SK-N-SH (cell line): Measurements from ENCODE around the gene STAG2. TPM values are rescaled to one million over a fixed set of nuclear protein-coding genes. Genes with fewer than 3 reads are reported as not detected.

Experiments used
- CTCF ChIA-PET: fragments of 300-600, 350-600 bp; formaldehyde crosslinking; extraction: SDS; loops from one replicate; lab custom pipeline; 2021; lab: Yijun Ruan, JAX
- POLR2A ChIA-PET: fragments of 350-600 bp; sonication (Branson Sonifier 250); formaldehyde crosslinking; extraction: SDS; loops from one replicate; lab custom pipeline; 2020; ENCODE audit warnings: antibody characterized with exemption, inconsistent platforms; lab: Yijun Ruan, JAX
- DNase-seq: peaks from one replicate; pipeline ENCODE4 v3.0.0; 2012
- H2AFZ ChIP-seq: fragments of 200-600 bp; sonication (generic); 2 replicates; pipeline ENCODE4 v1.8.1; 2016; ENCODE audit warnings: antibody characterized with exemption, mild to moderate bottlenecking, low read depth
- H3F3A ChIP-seq: fragments of 200-600 bp; sonication (generic); replicated peaks from 2 replicates; pipeline ENCODE3; 2016; ENCODE audit warnings: antibody characterized with exemption, mild to moderate bottlenecking; ENCODE audit not compliant: insufficient read depth
- H3K27ac ChIP-seq, 2 experiments: fragments of 200-500 bp in 1 of 2; fragments of 200-600 bp in 1 of 2; sonication (Bioruptor generic) in 1 of 2; sonication (generic), shearing (Covaris generic) in 1 of 2; 2 replicates each; pipeline versions ENCODE4 v1.5.1 to v1.6.1; 2014 to 2016; ENCODE audit warnings: low read depth in 2 of 2, inconsistent platforms in 1 of 2, low read length in 1 of 2, mild to moderate bottlenecking in 1 of 2, mixed read lengths in 1 of 2
- H3K27me3 ChIP-seq: fragments of 200-600 bp; sonication (generic), shearing (Covaris generic); 2 replicates; pipeline ENCODE4 v1.6.1; 2016; ENCODE audit warnings: mixed run types; ENCODE audit not compliant: insufficient read depth
- H3K36me3 ChIP-seq, 2 experiments: fragments of 200-500 bp in 1 of 2; fragments of 200-600 bp in 1 of 2; sonication (Bioruptor generic) in 1 of 2; sonication (generic) in 1 of 2; replicated peaks in 1 of 2; 2 replicates each; pipeline versions ENCODE3 to v1.5.1; 2014 to 2016; ENCODE audit warnings: low read length in 1 of 2, mild to moderate bottlenecking in 1 of 2; ENCODE audit not compliant: insufficient read depth in 2 of 2, control insufficient read depth in 1 of 2
- H3K4me1 ChIP-seq, 2 experiments: fragments of 200-500 bp in 1 of 2; fragments of 200-600 bp in 1 of 2; sonication (Bioruptor generic) in 1 of 2; sonication (generic), shearing (Covaris generic) in 1 of 2; 2 replicates each; pipeline versions ENCODE4 v1.5.1 to v1.6.1; 2014 to 2016; ENCODE audit warnings: low read depth in 1 of 2, low read length in 1 of 2, mixed run types in 1 of 2; ENCODE audit not compliant: insufficient read depth in 2 of 2, control insufficient read depth in 1 of 2
- H3K4me2 ChIP-seq: fragments of 200-600 bp; sonication (generic), shearing (Covaris generic); 2 replicates; pipeline ENCODE4 v1.6.1; 2017; ENCODE audit warnings: mixed run types
- H3K4me3 ChIP-seq, 2 experiments: fragments of 200-500 bp in 1 of 2; fragments of 200-600 bp in 1 of 2; sonication (Bioruptor generic) in 1 of 2; sonication (generic), shearing (Covaris generic) in 1 of 2; 2 replicates each; pipeline versions ENCODE4 v1.5.1 to v1.8.1; 2014 to 2016; ENCODE audit warnings: low read depth in 2 of 2, inconsistent platforms in 1 of 2, low read length in 1 of 2, mild to moderate bottlenecking in 1 of 2, mixed read lengths in 1 of 2, moderate library complexity in 1 of 2
- H3K79me2 ChIP-seq: fragments of 200-600 bp; sonication (generic); 2 replicates; pipeline ENCODE4 v1.8.1; 2017; ENCODE audit warnings: mild to moderate bottlenecking; ENCODE audit not compliant: insufficient read depth
- H3K9ac ChIP-seq: fragments of 200-600 bp; sonication (generic); 2 replicates; pipeline ENCODE4 v1.6.1; 2017; ENCODE audit warnings: mixed run types
- H3K9me2 ChIP-seq: fragments of 200-600 bp; sonication (generic); 2 replicates; pipeline ENCODE4 v1.6.1; 2017; ENCODE audit warnings: mixed run types
- H3K9me3 ChIP-seq: fragments of 200-600 bp; sonication (generic); 2 replicates; pipeline ENCODE4 v1.6.1; 2017; ENCODE audit warnings: mixed run types, mild to moderate bottlenecking, moderate library complexity
- H4K20me1 ChIP-seq: fragments of 200-600 bp; sonication (generic); 2 replicates; pipeline ENCODE4 v1.6.1; 2017; ENCODE audit warnings: mild to moderate bottlenecking, mixed run types; ENCODE audit not compliant: insufficient read depth
- CHD2 ChIP-seq: fragments of 150-350 bp; IDR thresholded peaks from 2 replicates; pipeline ENCODE4 v1.6.1; 2018; ENCODE audit warnings: low read length; ENCODE audit not compliant: partially characterized antibody
- EP300 ChIP-seq, 2 experiments: IDR thresholded peaks; 2 replicates each; pipeline versions ENCODE4 v1.4.0 to v1.6.1; 2012; ENCODE audit warnings: borderline replicate concordance in 1 of 2, low read depth in 1 of 2, low read length in 1 of 2
- EZH2phosphoT487 ChIP-seq: fragments of 200-600 bp; sonication (generic); IDR thresholded peaks from 2 replicates; pipeline ENCODE4 v1.6.1; 2017; ENCODE audit warnings: low read depth, mixed run types, mild to moderate bottlenecking, antibody characterized with exemption, moderate library complexity, borderline replicate concordance
- FOSL2 ChIP-seq: IDR thresholded peaks from 2 replicates; pipeline ENCODE4 v1.4.0; 2012; ENCODE audit warnings: low read depth, mild to moderate bottlenecking, moderate library complexity, borderline replicate concordance
- FOXJ3 ChIP-seq: sonication (generic); formaldehyde crosslinking; IDR thresholded peaks from 2 replicates; pipeline ENCODE4 v1.5.1; 2020; ENCODE audit warnings: mild to moderate bottlenecking, missing genetic modification reagents
- GATA2 ChIP-seq: sonication (generic); formaldehyde crosslinking; IDR thresholded peaks from 2 replicates; pipeline ENCODE4 v1.5.0; 2020; ENCODE audit warnings: mild to moderate bottlenecking, missing genetic modification reagents
- NFIC ChIP-seq: IDR thresholded peaks from 2 replicates; pipeline ENCODE4 v1.4.0; 2012; ENCODE audit warnings: borderline replicate concordance
- NRF1 ChIP-seq: IDR thresholded peaks from 2 replicates; pipeline ENCODE4 v1.6.1; 2012; ENCODE audit warnings: low read depth, mild to moderate bottlenecking, low read length
- POLR2AphosphoS5 ChIP-seq: IDR thresholded peaks from 2 replicates; pipeline ENCODE4 v1.6.1; 2012; ENCODE audit warnings: low read depth, low read length
- RAD21 ChIP-seq: IDR thresholded peaks from 2 replicates; pipeline ENCODE4 v1.6.1; 2012; ENCODE audit warnings: mild to moderate bottlenecking, low read length
- RFX5 ChIP-seq: IDR thresholded peaks from 2 replicates; pipeline ENCODE4 v1.6.1; 2012; ENCODE audit warnings: mild to moderate bottlenecking, improper control_type of control experiment, low read length
- TCF12 ChIP-seq: IDR thresholded peaks from 2 replicates; pipeline ENCODE4 v1.4.0; 2012
- TEAD4 ChIP-seq: IDR thresholded peaks from 2 replicates; pipeline ENCODE4 v1.4.0; 2012; ENCODE audit warnings: mild to moderate bottlenecking, borderline replicate concordance; ENCODE audit not compliant: insufficient read depth
- YY1 ChIP-seq: IDR thresholded peaks from 2 replicates; pipeline ENCODE4 v1.4.0; 2012; ENCODE audit warnings: low read depth, mild to moderate bottlenecking
- WGBS: methylation state at CpG from one replicate; pipeline ENCODE4 v1.1.6; 2017; ENCODE audit warnings: low lambda C conversion rate; 5-methylcytosine and 5-hydroxymethylcytosine counted together
- polyA plus RNA-seq, 3 experiments: library from polyadenylated mRNA; depleted of rRNA; stranded (reverse); fragments of >200 nt; gene quantifications; 2 replicates each; pipeline ENCODE4 v1.2.3, GENCODE V29; 2012
- TF ChIP-seq, protein P1 (sequence below): fragments of 200-600 bp; sonication (generic); IDR thresholded peaks from 2 replicates; pipeline ENCODE4 v1.6.1; 2017; ENCODE audit warnings: antibody characterized with exemption, mild to moderate bottlenecking, moderate library complexity
- TF ChIP-seq, protein P2 (sequence below): fragments of 150-350 bp; IDR thresholded peaks from 2 replicates; pipeline ENCODE4 v1.6.1; 2016; ENCODE audit warnings: mild to moderate bottlenecking, low read depth, low read length
- TF ChIP-seq, protein P3 (sequence below): IDR thresholded peaks from 2 replicates; pipeline ENCODE4 v1.4.0; 2012; ENCODE audit warnings: low read depth, borderline replicate concordance
- TF ChIP-seq, protein P4 (sequence below): IDR thresholded peaks from 2 replicates; pipeline ENCODE4 v1.6.1; 2012; ENCODE audit warnings: mild to moderate bottlenecking, low read depth, low read length, moderate library complexity
- TF ChIP-seq, protein P5 (sequence below): IDR thresholded peaks from 2 replicates; pipeline ENCODE4 v1.4.0; 2012; ENCODE audit warnings: low read depth

Gene STAG2
- polyA plus RNA-seq, 1 of the 3 experiments (the other 2 are of a cell fraction): 11.3 TPM

DNA sequence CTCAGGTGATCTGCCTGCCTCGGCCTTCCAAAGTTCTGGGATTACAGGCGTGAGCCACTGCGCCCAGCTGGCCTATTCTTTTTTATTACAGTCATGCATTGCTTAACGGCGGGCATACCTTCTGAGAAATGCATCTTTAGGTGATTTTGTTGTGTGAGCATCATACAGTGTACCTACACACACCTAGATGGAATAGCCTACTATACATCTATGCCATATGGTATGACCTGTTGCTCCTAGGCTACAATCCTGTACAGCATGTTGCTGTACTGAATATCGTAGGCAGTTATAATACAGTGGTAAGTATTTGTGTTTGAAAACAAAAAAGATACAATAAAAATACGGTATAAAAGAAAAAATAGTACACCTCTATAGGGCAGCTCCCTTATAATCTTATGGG is 6.0 kb downstream of the STAG2 start:
- TF ChIP-seq EZH2phosphoT487: no peak
- TF ChIP-seq, protein P1, sequence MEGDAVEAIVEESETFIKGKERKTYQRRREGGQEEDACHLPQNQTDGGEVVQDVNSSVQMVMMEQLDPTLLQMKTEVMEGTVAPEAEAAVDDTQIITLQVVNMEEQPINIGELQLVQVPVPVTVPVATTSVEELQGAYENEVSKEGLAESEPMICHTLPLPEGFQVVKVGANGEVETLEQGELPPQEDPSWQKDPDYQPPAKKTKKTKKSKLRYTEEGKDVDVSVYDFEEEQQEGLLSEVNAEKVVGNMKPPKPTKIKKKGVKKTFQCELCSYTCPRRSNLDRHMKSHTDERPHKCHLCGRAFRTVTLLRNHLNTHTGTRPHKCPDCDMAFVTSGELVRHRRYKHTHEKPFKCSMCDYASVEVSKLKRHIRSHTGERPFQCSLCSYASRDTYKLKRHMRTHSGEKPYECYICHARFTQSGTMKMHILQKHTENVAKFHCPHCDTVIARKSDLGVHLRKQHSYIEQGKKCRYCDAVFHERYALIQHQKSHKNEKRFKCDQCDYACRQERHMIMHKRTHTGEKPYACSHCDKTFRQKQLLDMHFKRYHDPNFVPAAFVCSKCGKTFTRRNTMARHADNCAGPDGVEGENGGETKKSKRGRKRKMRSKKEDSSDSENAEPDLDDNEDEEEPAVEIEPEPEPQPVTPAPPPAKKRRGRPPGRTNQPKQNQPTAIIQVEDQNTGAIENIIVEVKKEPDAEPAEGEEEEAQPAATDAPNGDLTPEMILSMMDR: no peak
- TF ChIP-seq, protein P2, sequence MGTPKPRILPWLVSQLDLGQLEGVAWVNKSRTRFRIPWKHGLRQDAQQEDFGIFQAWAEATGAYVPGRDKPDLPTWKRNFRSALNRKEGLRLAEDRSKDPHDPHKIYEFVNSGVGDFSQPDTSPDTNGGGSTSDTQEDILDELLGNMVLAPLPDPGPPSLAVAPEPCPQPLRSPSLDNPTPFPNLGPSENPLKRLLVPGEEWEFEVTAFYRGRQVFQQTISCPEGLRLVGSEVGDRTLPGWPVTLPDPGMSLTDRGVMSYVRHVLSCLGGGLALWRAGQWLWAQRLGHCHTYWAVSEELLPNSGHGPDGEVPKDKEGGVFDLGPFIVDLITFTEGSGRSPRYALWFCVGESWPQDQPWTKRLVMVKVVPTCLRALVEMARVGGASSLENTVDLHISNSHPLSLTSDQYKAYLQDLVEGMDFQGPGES: no peak
- TF ChIP-seq CHD2: no peak
- no peak for TF ChIP-seq FOXJ3 (CRISPR knock-in tag)
- no peak for TF ChIP-seq RAD21
- no peak for TF ChIP-seq YY1
- no peak for TF ChIP-seq RFX5
- no peak for TF ChIP-seq FOSL2
- TF ChIP-seq, protein P3, sequence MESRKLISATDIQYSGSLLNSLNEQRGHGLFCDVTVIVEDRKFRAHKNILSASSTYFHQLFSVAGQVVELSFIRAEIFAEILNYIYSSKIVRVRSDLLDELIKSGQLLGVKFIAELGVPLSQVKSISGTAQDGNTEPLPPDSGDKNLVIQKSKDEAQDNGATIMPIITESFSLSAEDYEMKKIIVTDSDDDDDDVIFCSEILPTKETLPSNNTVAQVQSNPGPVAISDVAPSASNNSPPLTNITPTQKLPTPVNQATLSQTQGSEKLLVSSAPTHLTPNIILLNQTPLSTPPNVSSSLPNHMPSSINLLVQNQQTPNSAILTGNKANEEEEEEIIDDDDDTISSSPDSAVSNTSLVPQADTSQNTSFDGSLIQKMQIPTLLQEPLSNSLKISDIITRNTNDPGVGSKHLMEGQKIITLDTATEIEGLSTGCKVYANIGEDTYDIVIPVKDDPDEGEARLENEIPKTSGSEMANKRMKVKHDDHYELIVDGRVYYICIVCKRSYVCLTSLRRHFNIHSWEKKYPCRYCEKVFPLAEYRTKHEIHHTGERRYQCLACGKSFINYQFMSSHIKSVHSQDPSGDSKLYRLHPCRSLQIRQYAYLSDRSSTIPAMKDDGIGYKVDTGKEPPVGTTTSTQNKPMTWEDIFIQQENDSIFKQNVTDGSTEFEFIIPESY: no peak
- TF ChIP-seq EP300 (IDR thresholded peaks at IDR 0.05; ENCODE audit: borderline replicate concordance in 1 of 2, low read depth in 1 of 2, low read length in 1 of 2): no peak
- TF ChIP-seq, protein P4, sequence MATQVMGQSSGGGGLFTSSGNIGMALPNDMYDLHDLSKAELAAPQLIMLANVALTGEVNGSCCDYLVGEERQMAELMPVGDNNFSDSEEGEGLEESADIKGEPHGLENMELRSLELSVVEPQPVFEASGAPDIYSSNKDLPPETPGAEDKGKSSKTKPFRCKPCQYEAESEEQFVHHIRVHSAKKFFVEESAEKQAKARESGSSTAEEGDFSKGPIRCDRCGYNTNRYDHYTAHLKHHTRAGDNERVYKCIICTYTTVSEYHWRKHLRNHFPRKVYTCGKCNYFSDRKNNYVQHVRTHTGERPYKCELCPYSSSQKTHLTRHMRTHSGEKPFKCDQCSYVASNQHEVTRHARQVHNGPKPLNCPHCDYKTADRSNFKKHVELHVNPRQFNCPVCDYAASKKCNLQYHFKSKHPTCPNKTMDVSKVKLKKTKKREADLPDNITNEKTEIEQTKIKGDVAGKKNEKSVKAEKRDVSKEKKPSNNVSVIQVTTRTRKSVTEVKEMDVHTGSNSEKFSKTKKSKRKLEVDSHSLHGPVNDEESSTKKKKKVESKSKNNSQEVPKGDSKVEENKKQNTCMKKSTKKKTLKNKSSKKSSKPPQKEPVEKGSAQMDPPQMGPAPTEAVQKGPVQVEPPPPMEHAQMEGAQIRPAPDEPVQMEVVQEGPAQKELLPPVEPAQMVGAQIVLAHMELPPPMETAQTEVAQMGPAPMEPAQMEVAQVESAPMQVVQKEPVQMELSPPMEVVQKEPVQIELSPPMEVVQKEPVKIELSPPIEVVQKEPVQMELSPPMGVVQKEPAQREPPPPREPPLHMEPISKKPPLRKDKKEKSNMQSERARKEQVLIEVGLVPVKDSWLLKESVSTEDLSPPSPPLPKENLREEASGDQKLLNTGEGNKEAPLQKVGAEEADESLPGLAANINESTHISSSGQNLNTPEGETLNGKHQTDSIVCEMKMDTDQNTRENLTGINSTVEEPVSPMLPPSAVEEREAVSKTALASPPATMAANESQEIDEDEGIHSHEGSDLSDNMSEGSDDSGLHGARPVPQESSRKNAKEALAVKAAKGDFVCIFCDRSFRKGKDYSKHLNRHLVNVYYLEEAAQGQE: no peak
- no peak for TF ChIP-seq TCF12
- no peak for TF ChIP-seq TEAD4
- no peak for TF ChIP-seq NRF1
- no peak for TF ChIP-seq NFIC
- TF ChIP-seq POLR2AphosphoS5: no peak
- TF ChIP-seq, protein P5, sequence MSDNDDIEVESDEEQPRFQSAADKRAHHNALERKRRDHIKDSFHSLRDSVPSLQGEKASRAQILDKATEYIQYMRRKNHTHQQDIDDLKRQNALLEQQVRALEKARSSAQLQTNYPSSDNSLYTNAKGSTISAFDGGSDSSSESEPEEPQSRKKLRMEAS: no peak
- TF ChIP-seq GATA2 (CRISPR knock-in tag): no peak
- TF ChIP-seq, all 33 proteins: peak for 0
- H3K4me1 ChIP-seq: no peaks in the 10 kb centered on the region
- H3K79me2 ChIP-seq: peaks cover 97% of the 10 kb centered on the region
- peaks cover 6% of the 10 kb centered on the region for H3F3A ChIP-seq
- no peak overlapping the region for H3K9ac ChIP-seq
- ChIA-PET CTCF (interaction anchor here (1.1 kb wide), 1 partner anchor 50 kb away, joined by 3 read pairs; no protein-coding TSS in a partner anchor), POLR2A (no interaction called here)
- H3K27ac ChIP-seq: no peak overlapping the region
- H3K27me3 ChIP-seq: no peaks in the 10 kb centered on the region
- no peak overlapping the region for H3K4me3 ChIP-seq
- DNase-seq: no peak
- WGBS: 55% methylated on average over 7 of the region's 7 CpGs
- H2AFZ ChIP-seq: no peak overlapping the region
- H3K9me2 ChIP-seq: no peaks in the 10 kb centered on the region
- no peaks in the 10 kb centered on the region for H3K9me3 ChIP-seq
- no peaks in the 10 kb centered on the region for H3K36me3 ChIP-seq
- no peak overlapping the region for H3K4me2 ChIP-seq
- peaks cover 67% of the 10 kb centered on the region for H4K20me1 ChIP-seq
